Karpas-422 (cell line): ENCODE results near the gene TAF13. TPM values are rescaled to one million over a fixed set of nuclear protein-coding genes. Genes with fewer than 3 reads are reported as not detected.
A peak's percentile ranks its signal among the peaks of the same experiment; 100 is the strongest.
"Not testable (repeated sequence)": the region's sequence is repeated elsewhere in the genome, so short reads cannot be mapped to it uniquely, and the experiment has no call there.

ENCODE experiments used
- DNase-seq: peaks from one replicate; pipeline ENCODE4 v3.0.0-alpha.2; 2015
- H2AFZ ChIP-seq: fragments of 200-600 bp; sonication (generic); 2 replicates; pipeline ENCODE4 v1.6.1; 2014; ENCODE audit warnings: antibody characterized with exemption, low read length, mixed read lengths
- H3K27ac ChIP-seq: fragments of 200-600 bp; sonication (generic); 2 replicates; pipeline ENCODE4 v1.5.1; 2014; ENCODE audit warnings: mild to moderate bottlenecking, low read length, moderate library complexity
- H3K27me3 ChIP-seq: fragments of 200-600 bp; sonication (generic); 2 replicates; pipeline ENCODE4 v1.6.1; 2014; ENCODE audit warnings: low read length, mixed read lengths
- H3K36me3 ChIP-seq: fragments of 200-600 bp; sonication (generic); 2 replicates; pipeline ENCODE4 v1.6.1; 2014; ENCODE audit warnings: low read length, mixed read lengths; ENCODE audit not compliant: insufficient read depth
- H3K4me1 ChIP-seq: fragments of 200-600 bp; sonication (generic); 2 replicates; pipeline ENCODE4 v1.6.1; 2014; ENCODE audit warnings: mild to moderate bottlenecking, low read length, mixed read lengths
- H3K4me2 ChIP-seq: fragments of 200-600 bp; sonication (generic); 2 replicates; pipeline ENCODE4 v1.6.1; 2014; ENCODE audit warnings: low read length, low read depth, mild to moderate bottlenecking; ENCODE audit not compliant: poor library complexity, severe bottlenecking
- H3K4me3 ChIP-seq: fragments of 200-600 bp; sonication (generic); 2 replicates; pipeline ENCODE4 v1.5.1; 2014; ENCODE audit warnings: mild to moderate bottlenecking, antibody characterized with exemption, low read length, mixed read lengths
- H3K79me2 ChIP-seq: fragments of 200-600 bp; sonication (generic); 2 replicates; pipeline ENCODE4 v1.6.1; 2014; ENCODE audit warnings: mild to moderate bottlenecking, low read length, mixed read lengths
- H3K9ac ChIP-seq: fragments of 200-600 bp; sonication (generic); 2 replicates; pipeline ENCODE4 v1.6.0; 2014; ENCODE audit warnings: low read length
- H3K9me2 ChIP-seq: fragments of 200-600 bp; sonication (generic), shearing (Covaris generic); replicated peaks from 2 replicates; pipeline ENCODE4 v1.6.0; 2014; ENCODE audit warnings: mild to moderate bottlenecking, low read length, moderate library complexity; ENCODE audit not compliant: insufficient read depth
- H3K9me3 ChIP-seq: fragments of 300-700, 200-600 bp; sonication (generic); 2 replicates; pipeline ENCODE4 v1.6.1; 2014; ENCODE audit warnings: low read length, mixed read lengths
- H4K20me1 ChIP-seq: fragments of 200-600 bp; sonication (generic); 2 replicates; pipeline ENCODE4 v1.6.1; 2014; ENCODE audit warnings: mild to moderate bottlenecking, antibody characterized with exemption, low read length, low read depth; ENCODE audit not compliant: insufficient read depth
- total RNA-seq: library from RNA; depleted of rRNA; stranded (reverse); fragments of >200 nt; shearing (Covaris generic); gene quantifications from 2 replicates; pipeline ENCODE4 v1.2.3, GENCODE V29; 2014; ENCODE audit warnings: low replicate concordance

Gene TAF13
- total RNA-seq, 1 experiment from 2014 or later = 17.8 TPM

DNA sequence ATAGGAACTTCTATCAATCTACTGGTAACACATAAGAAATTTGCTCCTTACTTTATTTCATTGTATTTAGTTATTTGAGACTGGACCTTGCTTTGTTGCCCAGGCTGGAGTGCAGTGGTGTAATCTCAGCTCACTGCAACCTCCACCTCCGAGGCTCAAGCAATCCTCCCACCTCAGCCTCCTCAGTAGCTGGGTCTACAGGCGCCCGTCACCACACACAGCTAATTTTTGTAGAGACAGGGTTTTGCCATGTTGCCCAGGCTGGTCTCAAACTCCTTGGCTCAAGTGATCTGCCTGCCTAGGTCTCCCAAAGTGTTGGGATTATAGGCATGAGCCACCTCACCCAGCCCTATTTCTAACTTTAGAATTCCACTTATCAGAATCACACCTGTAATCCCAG lies 23.7 kb downstream of the TAF13 start:
- not testable (repeated sequence) for H3K27me3 ChIP-seq, H3K9ac ChIP-seq, H4K20me1 ChIP-seq, H3K79me2 ChIP-seq, H2AFZ ChIP-seq, H3K4me2 ChIP-seq, H3K4me3 ChIP-seq, H3K9me2 ChIP-seq, H3K27ac ChIP-seq, H3K9me3 ChIP-seq, H3K4me1 ChIP-seq, H3K36me3 ChIP-seq, DNase-seq

GRCh38 chr1:109050228-109050995 lies 25.4 kb downstream of the TAF13 start:
- H3K79me2 ChIP-seq = no peaks in the 10 kb centered on the region
- no peaks in the 10 kb centered on the region for H4K20me1 ChIP-seq
- no peak overlapping the region for H3K4me2 ChIP-seq
- no peaks in the 10 kb centered on the region for H3K9me2 ChIP-seq
- no peaks in the 10 kb centered on the region for H3K36me3 ChIP-seq
- no peak overlapping the region for H3K27ac ChIP-seq
- no peak overlapping the region for H3K4me3 ChIP-seq
- no peak overlapping the region for H3K9ac ChIP-seq
- no peak for DNase-seq
- no peaks in the 10 kb centered on the region for H3K4me1 ChIP-seq
- H3K9me3 ChIP-seq = no peaks in the 10 kb centered on the region
- no peaks in the 10 kb centered on the region for H3K27me3 ChIP-seq
- no peak overlapping the region for H2AFZ ChIP-seq

- Histone ChIP-seq H2AFZ (no peak overlapping the region), H4K20me1 (no peaks in the 10 kb centered on the region)
- no peak for DNase-seq
Observed at GRCh38 chr1:109048335-109048734, 27.5 kb downstream of the TAF13 start.

GRCh38 chr1:109047339-109047738 lies 28.5 kb downstream of the TAF13 start:
- H3K9me2 ChIP-seq = no peaks in the 10 kb centered on the region
- H3K4me3 ChIP-seq = no peak overlapping the region
- DNase-seq = no peak
- H2AFZ ChIP-seq = no peak overlapping the region
- no peaks in the 10 kb centered on the region for H3K9me3 ChIP-seq
- H3K36me3 ChIP-seq = no peaks in the 10 kb centered on the region
- H3K79me2 ChIP-seq = no peaks in the 10 kb centered on the region
- H3K4me2 ChIP-seq = no peak overlapping the region
- H4K20me1 ChIP-seq = no peaks in the 10 kb centered on the region
- no peaks in the 10 kb centered on the region for H3K27me3 ChIP-seq
- peaks cover 3% of the 10 kb centered on the region for H3K4me1 ChIP-seq
- H3K27ac ChIP-seq = no peak overlapping the region
- no peak overlapping the region for H3K9ac ChIP-seq

More at GRCh38 chr1:109048335-109048734, 27.5 kb downstream of the TAF13 start:
- no peaks in the 10 kb centered on the region for H3K79me2 ChIP-seq
- H3K27ac ChIP-seq = no peak overlapping the region
- H3K9ac ChIP-seq = no peak overlapping the region
- no peaks in the 10 kb centered on the region for H3K27me3 ChIP-seq
- no peak overlapping the region for H3K4me3 ChIP-seq
- H3K9me2 ChIP-seq = no peaks in the 10 kb centered on the region
- H3K36me3 ChIP-seq = no peaks in the 10 kb centered on the region
- no peaks in the 10 kb centered on the region for H3K9me3 ChIP-seq
- H3K4me2 ChIP-seq = no peak overlapping the region
- H3K4me1 ChIP-seq = no peaks in the 10 kb centered on the region; the same call in 1 of the 2 replicates

DNA sequence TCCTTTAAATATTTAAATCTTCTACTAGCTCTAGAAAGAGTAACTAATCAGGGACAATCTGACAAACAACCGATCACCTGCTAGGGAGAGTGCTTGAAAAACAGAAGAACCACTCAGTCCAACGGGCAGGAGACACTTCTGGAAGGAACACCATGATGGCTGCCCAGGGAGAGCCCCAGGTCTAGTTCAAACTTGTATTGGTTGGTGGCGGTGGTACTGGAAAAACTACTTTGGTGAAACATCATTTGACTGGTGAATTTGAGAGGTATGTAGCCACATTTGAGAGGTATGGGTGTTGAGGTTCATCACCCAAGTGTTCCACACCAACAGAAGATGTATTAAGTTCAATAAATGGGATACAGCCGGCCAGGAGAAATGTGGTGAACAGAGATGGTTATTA lies 29.1 kb downstream of the TAF13 start:
- no peaks in the 10 kb centered on the region for H3K9me3 ChIP-seq
- H3K36me3 ChIP-seq = no peaks in the 10 kb centered on the region
- H3K4me3 ChIP-seq = no peak overlapping the region
- no peak for DNase-seq
- H3K27ac ChIP-seq = no peak overlapping the region
- H3K9me2 ChIP-seq = no peaks in the 10 kb centered on the region
- no peak overlapping the region for H3K9ac ChIP-seq
- H4K20me1 ChIP-seq = no peaks in the 10 kb centered on the region
- H3K4me2 ChIP-seq = no peak overlapping the region
- H2AFZ ChIP-seq = no peak overlapping the region
- peaks cover 4% of the 10 kb centered on the region for H3K4me1 ChIP-seq
- H3K79me2 ChIP-seq = no peaks in the 10 kb centered on the region
- no peaks in the 10 kb centered on the region for H3K27me3 ChIP-seq

GRCh38 chr1:109045595-109045994 lies 30.2 kb downstream of the TAF13 start:
- H4K20me1 ChIP-seq = no peaks in the 10 kb centered on the region
- no peak overlapping the region for H3K9ac ChIP-seq
- DNase-seq = no peak
- H2AFZ ChIP-seq = no peak overlapping the region
- H3K79me2 ChIP-seq = peaks cover 10% of the 10 kb centered on the region
- H3K27ac ChIP-seq = no peak overlapping the region
- H3K9me2 ChIP-seq = no peaks in the 10 kb centered on the region
- no peaks in the 10 kb centered on the region for H3K36me3 ChIP-seq
- no peak overlapping the region for H3K4me2 ChIP-seq
- H3K9me3 ChIP-seq = no peaks in the 10 kb centered on the region
- H3K27me3 ChIP-seq = no peaks in the 10 kb centered on the region
- peaks cover 4% of the 10 kb centered on the region for H3K4me1 ChIP-seq
- no peak overlapping the region for H3K4me3 ChIP-seq

GRCh38 chr1:109041621-109042468 lies 34.0 kb downstream of the TAF13 start, which contains the start of gene WDR47:
Gene WDR47, minus strand, starts transcription at chr1:109042102. Its CDS starts 18,590 bp downstream, at chr1:109023512.
- H2AFZ ChIP-seq = peak within 1 kb of the TSS; percentile 82
- peak within 1 kb of the TSS; percentile 70 for H3K27ac ChIP-seq
- H3K4me3 ChIP-seq = peak within 1 kb of the TSS; percentile 100
- H3K79me2 ChIP-seq = peaks cover 46% of the 10 kb centered on the region
- H3K4me2 ChIP-seq = peak within 1 kb of the TSS; percentile 86
- no peaks in the 10 kb centered on the region for H3K36me3 ChIP-seq
- H3K9ac ChIP-seq = peak within 1 kb of the TSS; percentile 96
- H4K20me1 ChIP-seq = no peaks in the 10 kb centered on the region
- H3K4me1 ChIP-seq = peaks cover 15% of the 10 kb centered on the region
- no peaks in the 10 kb centered on the region for H3K27me3 ChIP-seq
- H3K9me3 ChIP-seq = no peaks in the 10 kb centered on the region
- DNase-seq = peak; percentile 99
- H3K9me2 ChIP-seq = no peaks in the 10 kb centered on the region

- no peaks in the 10 kb centered on the region for H3K36me3 ChIP-seq
- no peaks in the 10 kb centered on the region for H3K9me2 ChIP-seq
- peak overlapping the region; percentile 100 for H3K4me3 ChIP-seq
- no peaks in the 10 kb centered on the region for H4K20me1 ChIP-seq
- peak overlapping the region; percentile 48 for H2AFZ ChIP-seq
- no peaks in the 10 kb centered on the region for H3K9me3 ChIP-seq
- peak overlapping the region; percentile 96 for H3K9ac ChIP-seq
- H3K79me2 ChIP-seq = peaks cover 53% of the 10 kb centered on the region
- peak overlapping the region; percentile 70 for H3K27ac ChIP-seq
- peaks cover 16% of the 10 kb centered on the region for H3K4me1 ChIP-seq
- DNase-seq = peak; percentile 82
- peak overlapping the region; percentile 86 for H3K4me2 ChIP-seq
- H3K27me3 ChIP-seq = no peaks in the 10 kb centered on the region
Observed at GRCh38 chr1:109040989-109041620, 34.7 kb downstream of the TAF13 start.
